ENCODE data around the gene MAF. TPM values are rescaled to one million over a fixed set of nuclear protein-coding genes. Genes with fewer than 3 reads are reported as not detected.

The MAF gene
- total and polyA plus RNA-seq, 2 of the 13 experiments (the other 11 are each of a cell fraction or from before 2014, with no cell fraction given) = 0.07 to 0.31 TPM

DNA sequence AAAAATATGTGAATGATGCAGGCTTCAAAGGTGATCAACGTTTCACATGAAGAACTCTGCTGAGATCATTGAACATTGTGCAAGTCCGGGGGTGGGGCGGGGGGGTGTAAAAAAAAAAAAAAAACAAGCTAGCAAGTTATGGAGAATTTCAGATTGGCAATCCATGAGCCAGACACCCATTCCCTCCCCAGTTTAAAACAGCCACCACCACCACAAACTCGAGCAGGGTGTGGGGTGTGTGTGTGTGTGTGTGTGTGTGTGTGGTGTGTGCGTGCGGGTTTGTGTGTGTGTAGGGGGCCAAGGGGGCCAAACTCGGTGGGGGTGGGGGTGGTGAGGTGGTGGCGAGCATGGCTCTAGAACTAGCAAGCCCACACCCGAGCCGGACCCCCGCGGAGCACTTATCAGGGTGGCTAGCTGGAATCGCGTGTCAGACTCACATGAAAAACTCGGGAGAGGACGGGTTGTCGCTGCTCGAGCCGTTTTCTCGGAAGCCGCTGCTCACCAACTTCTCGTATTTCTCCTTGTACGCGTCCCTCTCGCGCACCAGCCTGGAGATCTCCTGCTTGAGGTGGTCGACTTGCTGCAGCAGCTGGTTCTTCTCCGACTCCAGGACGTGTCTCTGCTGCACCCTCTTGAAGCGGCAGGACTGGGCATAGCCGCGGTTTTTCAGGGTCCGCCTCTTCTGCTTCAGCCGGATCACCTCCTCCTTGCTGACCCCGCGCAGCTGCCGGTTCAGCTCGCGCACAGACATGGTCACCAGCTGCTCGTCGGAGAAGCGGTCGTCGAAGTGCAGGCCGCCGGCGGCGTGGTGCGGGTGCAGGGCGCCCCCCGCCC, 2.0 kb downstream of the MAF start:
- in situ Hi-C loops (cut with HindIII; ENCODE audit: extremely low pct_ligation_motif_present, low pct_unique_long_range_greater_than_20kb) = no loop called here
- H2AFZ ChIP-seq (ENCODE audit: low read length) = no peak overlapping the region
- no peak for DNase-seq (ENCODE audit: low spot score)
- H4K20me1 ChIP-seq (ENCODE audit: insufficient read depth, low read length) = no peaks in the 10 kb centered on the region
- BruUV-seq (replicated peaks) = no TSS peak
- no peaks in the 10 kb centered on the region for H3K36me3 ChIP-seq (replicated peaks in 1 of 2; ENCODE audit: control insufficient read depth in 1 of 2, insufficient read depth in 2 of 2, low read length in 2 of 2)
- no peaks in the 10 kb centered on the region for H3K9me3 ChIP-seq (ENCODE audit: low read length)
- no peak for ATAC-seq
- intact Hi-C loops (cut with micrococcal nuclease; ENCODE audit: unreplicated experiment) = no loop called here
- 5% methylated on average over 22 of the region's 51 CpGs for WGBS (ENCODE audit: low lambda C conversion rate)
- H3K4me1 ChIP-seq (ENCODE audit: insufficient read depth, low read length) = peaks cover 28% of the 10 kb centered on the region
- H3K27me3 ChIP-seq (ENCODE audit: control insufficient read depth in 1 of 2, insufficient read depth in 2 of 2, low read length in 2 of 2) = peaks cover 9 to 32% of the 10 kb centered on the region in 2 experiments
- TF ChIP-seq ZNF777 (CRISPR knock-in tag; IDR thresholded peaks at IDR 0.05) (peak; percentile 77; the same call in 1 of the 2 replicates), STAG1 (CRISPR knock-in tag; IDR thresholded peaks at IDR 0.05) (peak; percentile 50), NR0B2 (CRISPR knock-in tag; IDR thresholded peaks at IDR 0.05) (no peak), EZH2 (conservative IDR thresholded peaks at IDR 0.05; ENCODE audit: low read depth, low read length) (peak; percentile 66; the same call in 1 of the 2 replicates), KMT2B (CRISPR knock-in tag; IDR thresholded peaks at IDR 0.05) (no peak), ZNF749 (CRISPR knock-in tag; IDR thresholded peaks at IDR 0.05; ENCODE audit: borderline replicate concordance) (no peak)
- TF ChIP-seq, protein P1, sequence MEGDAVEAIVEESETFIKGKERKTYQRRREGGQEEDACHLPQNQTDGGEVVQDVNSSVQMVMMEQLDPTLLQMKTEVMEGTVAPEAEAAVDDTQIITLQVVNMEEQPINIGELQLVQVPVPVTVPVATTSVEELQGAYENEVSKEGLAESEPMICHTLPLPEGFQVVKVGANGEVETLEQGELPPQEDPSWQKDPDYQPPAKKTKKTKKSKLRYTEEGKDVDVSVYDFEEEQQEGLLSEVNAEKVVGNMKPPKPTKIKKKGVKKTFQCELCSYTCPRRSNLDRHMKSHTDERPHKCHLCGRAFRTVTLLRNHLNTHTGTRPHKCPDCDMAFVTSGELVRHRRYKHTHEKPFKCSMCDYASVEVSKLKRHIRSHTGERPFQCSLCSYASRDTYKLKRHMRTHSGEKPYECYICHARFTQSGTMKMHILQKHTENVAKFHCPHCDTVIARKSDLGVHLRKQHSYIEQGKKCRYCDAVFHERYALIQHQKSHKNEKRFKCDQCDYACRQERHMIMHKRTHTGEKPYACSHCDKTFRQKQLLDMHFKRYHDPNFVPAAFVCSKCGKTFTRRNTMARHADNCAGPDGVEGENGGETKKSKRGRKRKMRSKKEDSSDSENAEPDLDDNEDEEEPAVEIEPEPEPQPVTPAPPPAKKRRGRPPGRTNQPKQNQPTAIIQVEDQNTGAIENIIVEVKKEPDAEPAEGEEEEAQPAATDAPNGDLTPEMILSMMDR (CRISPR knock-in tag; IDR thresholded peaks at IDR 0.05) = peak; percentile 42
- TF ChIP-seq, protein P2, sequence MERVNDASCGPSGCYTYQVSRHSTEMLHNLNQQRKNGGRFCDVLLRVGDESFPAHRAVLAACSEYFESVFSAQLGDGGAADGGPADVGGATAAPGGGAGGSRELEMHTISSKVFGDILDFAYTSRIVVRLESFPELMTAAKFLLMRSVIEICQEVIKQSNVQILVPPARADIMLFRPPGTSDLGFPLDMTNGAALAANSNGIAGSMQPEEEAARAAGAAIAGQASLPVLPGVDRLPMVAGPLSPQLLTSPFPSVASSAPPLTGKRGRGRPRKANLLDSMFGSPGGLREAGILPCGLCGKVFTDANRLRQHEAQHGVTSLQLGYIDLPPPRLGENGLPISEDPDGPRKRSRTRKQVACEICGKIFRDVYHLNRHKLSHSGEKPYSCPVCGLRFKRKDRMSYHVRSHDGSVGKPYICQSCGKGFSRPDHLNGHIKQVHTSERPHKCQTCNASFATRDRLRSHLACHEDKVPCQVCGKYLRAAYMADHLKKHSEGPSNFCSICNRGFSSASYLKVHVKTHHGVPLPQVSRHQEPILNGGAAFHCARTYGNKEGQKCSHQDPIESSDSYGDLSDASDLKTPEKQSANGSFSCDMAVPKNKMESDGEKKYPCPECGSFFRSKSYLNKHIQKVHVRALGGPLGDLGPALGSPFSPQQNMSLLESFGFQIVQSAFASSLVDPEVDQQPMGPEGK (CRISPR knock-in tag; IDR thresholded peaks at IDR 0.05) = peak; percentile 22; the same call in 1 of the 2 replicates
- H3K9ac ChIP-seq (ENCODE audit: insufficient read depth, low read depth, low read length) = no peak overlapping the region
- H3K4me2 ChIP-seq (ENCODE audit: low read depth, low read length) = 0 out of 2 replicates have a peak overlapping the region, but pooled peaks have one; percentile 55
- H3K27ac ChIP-seq (ENCODE audit: extremely low read length, insufficient read depth, low read length) = no peak overlapping the region
- ChIA-PET CTCF (ENCODE audit: low intra/inter-chr PET ratio, low total read pairs) (no interaction called here), POLR2A (no interaction called here)
- no peak for FAIRE-seq
- no peaks in the 10 kb centered on the region for H3K79me2 ChIP-seq (ENCODE audit: insufficient read depth, low read length)
- peak overlapping the region in 1 of 3 experiments; percentile 24; a peak in 1 of 6 replicates for H3K4me3 ChIP-seq (replicated peaks in 1 of 3; ENCODE audit: insufficient read depth in 1 of 3, low read depth in 2 of 3, low read length in 3 of 3)
